Skeletal muscle satellite cell (primary cell): ENCODE data around the gene GPR62.
A peak's percentile ranks its signal among the peaks of the same experiment; 100 is the strongest.

Experiments used
- H3K27me3 ChIP-seq: 2 replicates; pipeline ENCODE4 v1.7.0; 2013; ENCODE audit warnings: low read length; ENCODE audit not compliant: control insufficient read depth, insufficient read depth
- H3K36me3 ChIP-seq: 2 replicates; pipeline ENCODE4 v1.7.0; 2013; ENCODE audit warnings: mild to moderate bottlenecking, control low read depth, low read length; ENCODE audit not compliant: insufficient read depth
- H3K4me1 ChIP-seq: 2 replicates; pipeline ENCODE4 v1.7.0; 2013; ENCODE audit warnings: low read length; ENCODE audit not compliant: control insufficient read depth, insufficient read depth
- H3K4me2 ChIP-seq: 2 replicates; pipeline ENCODE4 v1.7.0; 2013; ENCODE audit warnings: mild to moderate bottlenecking, low read length
- H3K4me3 ChIP-seq: 2 replicates; pipeline ENCODE4 v1.7.0; 2013; ENCODE audit warnings: low read length
- H3K9ac ChIP-seq: 2 replicates; pipeline ENCODE4 v1.7.0; 2013; ENCODE audit warnings: mild to moderate bottlenecking, low read depth, low read length, moderate library complexity
- H3K9me3 ChIP-seq: replicated peaks from 2 replicates; pipeline ENCODE4 v1.7.0; 2013; ENCODE audit warnings: mild to moderate bottlenecking, control low read depth, low read length

The GPR62 gene

GRCh38 chr3:51941463-51941797 lies 13.8 kb upstream of the GPR62 start:
- Histone ChIP-seq H3K4me1 (peaks cover 26% of the 10 kb centered on the region), H3K4me2 (peak overlapping the region; percentile 99), H3K9ac (peak overlapping the region; percentile 89), H3K36me3 (peaks cover 15% of the 10 kb centered on the region), H3K4me3 (peak overlapping the region; percentile 90), H3K27me3 (no peaks in the 10 kb centered on the region), H3K9me3 (no peaks in the 10 kb centered on the region)

- no peaks in the 10 kb centered on the region for H3K27me3 ChIP-seq
- H3K9me3 ChIP-seq = no peaks in the 10 kb centered on the region
- H3K36me3 ChIP-seq = peaks cover 9% of the 10 kb centered on the region
- peak within 1 kb of the TSS; percentile 90 for H3K4me3 ChIP-seq
- H3K9ac ChIP-seq = peak within 1 kb of the TSS; percentile 91
- H3K4me1 ChIP-seq = peaks cover 26% of the 10 kb centered on the region
- H3K4me2 ChIP-seq = peak within 1 kb of the TSS; percentile 99
Observed at GRCh38 chr3:51941798-51942602, 13.2 kb upstream of the GPR62 start, which contains the start of the genes PARP3 and RRP9. PARP3 (plus strand) TSS chr3:51942363; CDS start chr3:51943356, 993 bp downstream. RRP9 (minus strand) TSS chr3:51941904; CDS start chr3:51941867, 37 bp downstream.

GRCh38 chr3:51942603-51943450 lies 12.4 kb upstream of the GPR62 start:
- H3K27me3 ChIP-seq = no peaks in the 10 kb centered on the region
- no peaks in the 10 kb centered on the region for H3K9me3 ChIP-seq
- peaks cover 1% of the 10 kb centered on the region for H3K36me3 ChIP-seq
- peak overlapping the region; percentile 91 for H3K4me2 ChIP-seq
- peak overlapping the region; percentile 69 for H3K4me3 ChIP-seq
- H3K9ac ChIP-seq = peak overlapping the region; percentile 91
- peaks cover 26% of the 10 kb centered on the region for H3K4me1 ChIP-seq

- peaks cover 26% of the 10 kb centered on the region for H3K4me1 ChIP-seq
- H3K4me2 ChIP-seq = peak overlapping the region; percentile 91
- peaks cover 3% of the 10 kb centered on the region for H3K36me3 ChIP-seq
- peak overlapping the region; percentile 69 for H3K4me3 ChIP-seq
- no peaks in the 10 kb centered on the region for H3K9me3 ChIP-seq
- peak overlapping the region; percentile 91 for H3K9ac ChIP-seq
- H3K27me3 ChIP-seq = no peaks in the 10 kb centered on the region
Observed at GRCh38 chr3:51943451-51944391, 11.5 kb upstream of the GPR62 start.

- peaks cover 10% of the 10 kb centered on the region for H3K36me3 ChIP-seq
- no peak overlapping the region for H3K4me3 ChIP-seq
- no peak overlapping the region for H3K4me2 ChIP-seq
- peaks cover 26% of the 10 kb centered on the region for H3K4me1 ChIP-seq
- no peaks in the 10 kb centered on the region for H3K9me3 ChIP-seq
- no peaks in the 10 kb centered on the region for H3K27me3 ChIP-seq
- H3K9ac ChIP-seq = no peak overlapping the region
Observed at GRCh38 chr3:51944451-51945021, 10.6 kb upstream of the GPR62 start.

- Histone ChIP-seq H3K4me2 (no peak overlapping the region), H3K9ac (no peak overlapping the region), H3K4me3 (no peak overlapping the region), H3K9me3 (no peaks in the 10 kb centered on the region), H3K4me1 (peaks cover 25% of the 10 kb centered on the region), H3K27me3 (no peaks in the 10 kb centered on the region), H3K36me3 (peaks cover 10% of the 10 kb centered on the region)
Observed at GRCh38 chr3:51945031-51945840, 9.9 kb upstream of the GPR62 start.

GRCh38 chr3:51945926-51946705 lies 9.1 kb upstream of the GPR62 start:
- H3K36me3 ChIP-seq = peaks cover 10% of the 10 kb centered on the region
- no peaks in the 10 kb centered on the region for H3K27me3 ChIP-seq
- H3K9ac ChIP-seq = no peak overlapping the region
- H3K4me3 ChIP-seq = no peak overlapping the region
- H3K9me3 ChIP-seq = no peaks in the 10 kb centered on the region
- H3K4me1 ChIP-seq = peaks cover 16% of the 10 kb centered on the region
- no peak overlapping the region for H3K4me2 ChIP-seq

- Histone ChIP-seq H3K27me3 (no peaks in the 10 kb centered on the region), H3K4me1 (peaks cover 15% of the 10 kb centered on the region), H3K36me3 (peaks cover 10% of the 10 kb centered on the region), H3K9me3 (no peaks in the 10 kb centered on the region), H3K9ac (no peak overlapping the region), H3K4me3 (no peak overlapping the region), H3K4me2 (no peak overlapping the region)
Observed at GRCh38 chr3:51946796-51947195, 8.4 kb upstream of the GPR62 start.

- Histone ChIP-seq H3K9ac (no peak overlapping the region), H3K9me3 (no peaks in the 10 kb centered on the region), H3K4me1 (peaks cover 13% of the 10 kb centered on the region), H3K4me2 (no peak overlapping the region), H3K27me3 (no peaks in the 10 kb centered on the region), H3K4me3 (no peak overlapping the region), H3K36me3 (peaks cover 10% of the 10 kb centered on the region)
Observed at GRCh38 chr3:51947215-51947900, 7.8 kb upstream of the GPR62 start.
